HFFc6 (cell line): ENCODE data around the gene GSG1L. TPM values are rescaled to one million over a fixed set of nuclear protein-coding genes. Genes with fewer than 3 reads are reported as not detected.

Source experiments
- DNase-seq: peaks from one replicate; pipeline ENCODE4 v3.0.0-alpha.2; 2018
- H3K27ac Mint-ChIP-seq: 2 replicates; pipeline ENCODE4 v1.8.0; 2020; ENCODE audit warnings: mild to moderate bottlenecking, mixed read lengths
- H3K27me3 Mint-ChIP-seq: 2 replicates; pipeline ENCODE4 v1.8.0; 2021; ENCODE audit warnings: mild to moderate bottlenecking, moderate library complexity, mixed read lengths; ENCODE audit not compliant: insufficient read depth
- H3K36me3 Mint-ChIP-seq: 2 replicates; pipeline ENCODE4 v1.8.0; 2021; ENCODE audit warnings: low read depth, mixed read lengths
- H3K4me1 Mint-ChIP-seq: 2 replicates; pipeline ENCODE4 v1.8.0; 2020; ENCODE audit warnings: low read depth, mixed read lengths
- H3K4me3 Mint-ChIP-seq: 2 replicates; pipeline ENCODE4 v1.8.0; 2020; ENCODE audit warnings: mild to moderate bottlenecking, moderate library complexity, mixed read lengths
- H3K9me3 Mint-ChIP-seq: 2 replicates; pipeline ENCODE4 v1.8.0; 2020; ENCODE audit warnings: mild to moderate bottlenecking, mixed read lengths
- total RNA-seq, 6 experiments: library from RNA; stranded (reverse); fragmentation: NEBNext Ultra II Directional; extraction: Animal tissue kit (Norgen Biotek cat#: 25700); gene quantifications; 2 replicates in 1 of 6; 3 replicates in 5 of 6; pipeline ENCODE4 v1.2.3, GENCODE V29; 2021
- TF ChIP-seq, protein P1 (sequence below): fragments of 200-600 bp; sonication (generic); IDR thresholded peaks from 2 replicates; pipeline ENCODE4 v1.5.0; 2021; ENCODE audit warnings: antibody characterized with exemption, mild to moderate bottlenecking

Gene GSG1L
- total RNA-seq, 6 experiments from 2014 or later = not detected

DNA sequence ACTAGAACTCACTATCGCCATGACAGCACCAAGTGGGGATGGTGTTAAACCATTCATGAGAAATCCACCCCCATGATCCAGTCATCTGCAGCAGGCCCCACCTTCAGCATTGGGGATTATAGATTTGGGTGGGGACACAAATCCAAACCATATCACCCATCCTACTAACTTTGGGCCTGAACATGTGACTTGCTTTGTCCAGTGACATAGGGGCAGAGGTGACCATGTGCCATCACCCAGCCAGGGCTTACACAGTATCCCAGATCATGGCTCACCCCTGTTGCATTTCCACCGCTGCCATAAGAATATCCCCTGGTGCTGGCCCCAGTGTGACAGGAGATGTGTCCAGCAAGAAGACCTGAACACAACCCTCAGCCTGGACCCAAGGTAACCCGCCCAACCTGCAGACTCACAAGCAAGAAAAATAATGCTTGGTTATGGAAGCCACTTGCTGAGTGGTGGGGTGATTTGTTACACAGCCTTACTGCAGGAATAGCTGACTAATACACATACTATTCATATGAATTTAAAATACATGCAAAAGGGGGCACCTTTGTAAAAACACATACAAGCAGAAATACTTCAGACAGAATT is 130.9 kb downstream of the GSG1L start:
- no peaks in the 10 kb centered on the region for H3K36me3 Mint-ChIP-seq
- no peak overlapping the region for H3K27ac Mint-ChIP-seq
- DNase-seq = no peak
- peaks cover 51% of the 10 kb centered on the region for H3K27me3 Mint-ChIP-seq
- TF ChIP-seq, protein P1, sequence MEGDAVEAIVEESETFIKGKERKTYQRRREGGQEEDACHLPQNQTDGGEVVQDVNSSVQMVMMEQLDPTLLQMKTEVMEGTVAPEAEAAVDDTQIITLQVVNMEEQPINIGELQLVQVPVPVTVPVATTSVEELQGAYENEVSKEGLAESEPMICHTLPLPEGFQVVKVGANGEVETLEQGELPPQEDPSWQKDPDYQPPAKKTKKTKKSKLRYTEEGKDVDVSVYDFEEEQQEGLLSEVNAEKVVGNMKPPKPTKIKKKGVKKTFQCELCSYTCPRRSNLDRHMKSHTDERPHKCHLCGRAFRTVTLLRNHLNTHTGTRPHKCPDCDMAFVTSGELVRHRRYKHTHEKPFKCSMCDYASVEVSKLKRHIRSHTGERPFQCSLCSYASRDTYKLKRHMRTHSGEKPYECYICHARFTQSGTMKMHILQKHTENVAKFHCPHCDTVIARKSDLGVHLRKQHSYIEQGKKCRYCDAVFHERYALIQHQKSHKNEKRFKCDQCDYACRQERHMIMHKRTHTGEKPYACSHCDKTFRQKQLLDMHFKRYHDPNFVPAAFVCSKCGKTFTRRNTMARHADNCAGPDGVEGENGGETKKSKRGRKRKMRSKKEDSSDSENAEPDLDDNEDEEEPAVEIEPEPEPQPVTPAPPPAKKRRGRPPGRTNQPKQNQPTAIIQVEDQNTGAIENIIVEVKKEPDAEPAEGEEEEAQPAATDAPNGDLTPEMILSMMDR = no peak
- H3K4me3 Mint-ChIP-seq = no peak overlapping the region
- no peaks in the 10 kb centered on the region for H3K4me1 Mint-ChIP-seq
- no peaks in the 10 kb centered on the region for H3K9me3 Mint-ChIP-seq

DNA sequence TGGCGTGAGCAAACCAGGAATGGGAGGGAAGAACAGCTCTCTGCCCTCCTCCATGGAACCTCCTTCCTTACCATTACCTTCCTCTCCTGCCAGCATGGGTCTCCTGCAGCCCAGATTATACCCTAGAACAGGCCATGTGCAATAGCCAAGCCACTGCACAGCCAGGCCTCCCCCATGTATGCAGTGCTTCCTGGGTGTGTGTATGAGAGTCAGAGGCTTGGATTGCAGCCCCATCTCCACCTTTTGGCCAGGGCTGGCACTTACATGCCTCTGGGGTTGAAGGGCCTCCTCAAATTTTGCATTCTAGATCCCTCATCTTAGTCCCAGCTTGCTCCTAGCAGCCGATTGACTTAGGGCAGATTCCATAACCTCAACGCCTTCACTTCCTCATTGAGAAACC is 133.7 kb downstream of the GSG1L start:
- Mint-ChIP-seq H3K9me3 (no peaks in the 10 kb centered on the region), H3K36me3 (no peaks in the 10 kb centered on the region), H3K27ac (no peak overlapping the region), H3K4me1 (peaks cover 8% of the 10 kb centered on the region; the same call in 1 of the 2 replicates), H3K4me3 (no peak overlapping the region), H3K27me3 (peaks cover 37% of the 10 kb centered on the region)
- DNase-seq = no peak
- TF ChIP-seq, protein P1 = no peak

DNA sequence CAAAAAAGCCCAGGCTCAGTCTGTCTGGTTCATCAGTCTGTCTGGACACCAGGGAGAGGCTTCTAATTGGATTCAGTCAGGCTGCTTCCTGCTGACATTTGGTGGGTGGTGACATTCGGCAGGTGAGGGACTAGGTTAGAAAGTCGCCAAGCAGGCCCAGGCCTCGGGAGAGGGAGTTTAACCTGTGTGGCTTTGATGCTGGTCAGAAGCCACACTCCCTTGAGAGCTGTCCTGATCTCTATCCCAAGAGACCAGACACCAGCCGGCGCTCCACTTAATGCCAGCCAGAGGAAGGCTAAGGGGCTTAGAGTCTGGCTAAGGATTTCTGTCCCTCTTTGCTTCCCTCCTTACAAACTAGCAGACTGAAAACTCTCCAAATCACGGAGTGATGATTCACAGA is 135.0 kb downstream of the GSG1L start:
- no peak overlapping the region for H3K4me3 Mint-ChIP-seq

DNA sequence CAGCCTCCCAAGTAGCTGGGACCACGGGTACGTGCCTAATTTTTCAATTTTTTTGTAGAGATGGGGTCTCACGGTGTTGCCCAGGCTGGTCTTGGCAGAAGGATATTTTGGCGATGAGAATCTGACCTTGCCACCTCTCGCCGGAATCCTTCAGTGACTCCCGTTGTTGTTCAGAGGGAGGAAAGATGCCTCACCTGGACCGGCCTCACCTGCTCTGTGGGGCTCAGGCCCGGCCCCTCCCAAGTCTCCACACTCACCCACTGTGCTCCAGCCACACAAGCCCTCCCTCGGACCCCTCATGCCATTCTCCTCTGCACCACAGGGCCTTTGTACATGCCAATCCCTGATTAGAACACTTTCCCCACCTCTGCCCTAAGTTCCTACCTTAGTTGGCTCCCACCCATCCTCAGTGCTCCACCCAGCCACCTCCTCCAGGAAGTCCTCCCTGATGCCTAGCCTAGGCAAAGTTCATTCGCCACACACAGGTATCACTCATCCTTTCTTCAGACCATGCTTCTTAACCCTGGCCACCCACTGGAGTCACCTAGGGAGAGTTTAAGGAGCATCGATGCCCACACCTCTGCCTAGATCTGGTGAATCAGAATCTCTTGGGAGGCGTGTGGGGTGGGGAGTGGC is 136.1 kb downstream of the GSG1L start:
- no peak for DNase-seq
- H3K27me3 Mint-ChIP-seq = peaks cover 30% of the 10 kb centered on the region

More for the DNA sequence above, 135.0 kb downstream of the GSG1L start:
- DNase-seq = no peak
- Mint-ChIP-seq H3K9me3 (no peaks in the 10 kb centered on the region), H3K36me3 (no peaks in the 10 kb centered on the region), H3K27ac (no peak overlapping the region), H3K27me3 (peaks cover 29% of the 10 kb centered on the region), H3K4me1 (peaks cover 11% of the 10 kb centered on the region; the same call in 1 of the 2 replicates)
- TF ChIP-seq, protein P1 = no peak

DNA sequence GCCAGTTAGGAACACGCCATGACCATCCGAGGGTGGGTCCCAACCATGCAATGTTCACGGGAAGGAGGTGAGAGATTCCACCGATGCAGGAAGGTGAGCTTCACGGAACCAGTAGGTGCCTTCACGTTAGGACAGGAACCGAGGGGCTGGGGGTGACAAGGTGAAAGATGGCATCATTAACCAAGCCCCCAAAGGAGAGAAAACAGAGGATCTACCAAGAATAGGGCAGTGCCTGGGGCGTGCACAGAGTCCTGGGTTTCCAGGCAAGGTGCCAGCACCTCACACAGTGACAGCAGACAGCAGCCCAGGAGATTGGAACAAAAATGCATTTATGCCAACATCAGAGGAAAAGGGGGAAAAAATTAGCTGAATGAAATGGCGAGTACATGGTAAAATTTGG is 137.9 kb downstream of the GSG1L start:
- Mint-ChIP-seq H3K27me3 (peaks cover 23% of the 10 kb centered on the region), H3K9me3 (no peaks in the 10 kb centered on the region), H3K4me1 (peaks cover 11% of the 10 kb centered on the region; the same call in 1 of the 2 replicates), H3K27ac (no peak overlapping the region), H3K4me3 (no peak overlapping the region), H3K36me3 (no peaks in the 10 kb centered on the region)
- no peak for DNase-seq
- TF ChIP-seq, protein P1 = no peak

More for the DNA sequence above, 136.1 kb downstream of the GSG1L start:
- Mint-ChIP-seq H3K4me1 (peaks cover 11% of the 10 kb centered on the region; the same call in 1 of the 2 replicates), H3K36me3 (no peaks in the 10 kb centered on the region), H3K27ac (no peak overlapping the region), H3K4me3 (no peak overlapping the region), H3K9me3 (no peaks in the 10 kb centered on the region)
- TF ChIP-seq, protein P1 = no peak
